Stimulated activated memory B cell treated with anti-CD40 and anti-IgM and Interleukin-4, amounts not matched to agents 10 μg/mL and 1 μg/mL and 100 μg/mL, for 72 hours (primary cell): ENCODE measurements around the gene EXOC3.
A peak's percentile ranks its signal among the peaks of the same experiment; 100 is the strongest.
"Not testable (repeated sequence)": the region's sequence is repeated elsewhere in the genome, so short reads cannot be mapped to it uniquely, and the experiment has no call there.

Experiments
- ATAC-seq: fragments of 150-1000 bp; cut with Tn5 transposase; 2 replicates; pipeline ENCODE4 v1.10.0; 2021
- H3K27ac Mint-ChIP-seq: one replicate; pipeline ENCODE4 v1.8.0; 2022; ENCODE audit warnings: mild to moderate bottlenecking, mixed read lengths
- H3K27me3 Mint-ChIP-seq: one replicate; pipeline ENCODE4 v1.8.0; 2022; ENCODE audit warnings: mixed read lengths
- H3K36me3 Mint-ChIP-seq: one replicate; pipeline ENCODE4 v1.8.0; 2022; ENCODE audit warnings: mixed read lengths
- H3K4me1 Mint-ChIP-seq: one replicate; pipeline ENCODE4 v1.8.0; 2022; ENCODE audit warnings: mixed read lengths
- H3K4me3 Mint-ChIP-seq: one replicate; pipeline ENCODE4 v1.8.0; 2022; ENCODE audit warnings: mild to moderate bottlenecking, moderate library complexity, mixed read lengths
- H3K9me3 Mint-ChIP-seq: one replicate; pipeline ENCODE4 v1.8.0; 2022; ENCODE audit warnings: mixed read lengths

Gene EXOC3

DNA sequence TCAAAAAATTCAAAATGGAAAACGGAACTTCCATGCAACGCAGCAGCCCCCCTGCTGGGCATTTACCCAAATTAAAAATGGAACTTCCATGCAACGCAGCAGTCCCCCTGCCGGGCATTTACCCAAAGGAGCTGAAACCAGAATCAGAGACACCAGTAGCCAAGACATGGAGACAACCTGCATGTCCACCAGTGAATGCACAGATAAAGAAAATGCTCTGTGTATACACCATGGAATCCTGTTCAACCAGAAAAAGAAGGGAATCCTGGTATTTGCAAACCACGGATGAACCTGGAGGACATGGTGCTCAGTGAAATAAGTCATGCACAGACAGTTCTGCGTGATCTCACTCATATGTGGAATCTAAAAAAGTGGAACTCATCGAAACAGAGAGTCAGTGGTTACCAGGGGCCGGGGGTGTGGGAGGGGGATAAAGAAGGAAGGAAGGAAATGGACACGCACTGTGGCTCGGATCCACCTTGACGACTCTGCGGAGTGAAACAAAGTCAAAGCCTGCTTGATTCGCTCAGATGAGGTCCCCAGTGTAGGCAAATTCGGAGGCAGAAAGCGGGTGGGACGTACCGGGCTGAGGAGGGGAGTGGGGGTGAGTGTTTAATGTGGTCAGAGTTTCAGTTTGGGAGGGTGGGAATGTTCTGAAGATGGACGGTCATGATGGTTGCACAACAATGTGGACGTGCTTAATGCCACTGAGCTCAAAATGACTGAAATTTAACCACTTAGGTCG lies 40.2 kb upstream of the EXOC3 start:
- peaks cover 59% of the 10 kb centered on the region for H3K36me3 Mint-ChIP-seq
- H3K4me1 Mint-ChIP-seq = peaks cover 62% of the 10 kb centered on the region
- peak overlapping the region; percentile 50 for H3K4me3 Mint-ChIP-seq
- H3K27ac Mint-ChIP-seq = peak overlapping the region; percentile 99
- H3K9me3 Mint-ChIP-seq = peaks cover 10% of the 10 kb centered on the region
- peaks cover 14% of the 10 kb centered on the region for H3K27me3 Mint-ChIP-seq
- ATAC-seq = peak; percentile 76

DNA sequence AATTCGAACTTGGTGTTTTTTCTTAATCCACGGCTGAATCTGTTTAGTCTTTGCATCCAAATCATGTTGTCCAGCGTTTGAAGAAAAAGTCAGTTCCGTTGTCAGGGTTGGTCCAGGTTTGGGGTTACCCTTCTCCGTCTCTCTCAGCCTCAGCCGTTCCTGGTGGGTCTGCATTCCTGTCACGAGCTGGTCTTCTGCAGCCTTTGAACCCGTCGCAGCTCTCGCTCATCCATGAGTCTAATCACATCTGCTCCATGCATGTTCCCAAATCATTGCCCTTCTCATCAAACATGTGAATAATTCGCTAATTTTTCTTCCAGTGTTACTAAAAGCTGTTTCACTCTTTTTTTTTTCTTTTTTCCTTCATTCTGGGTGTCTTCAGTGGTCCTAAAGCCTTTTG lies 39.0 kb upstream of the EXOC3 start:
- peaks cover 52% of the 10 kb centered on the region for H3K4me1 Mint-ChIP-seq
- ATAC-seq = no peak
- H3K9me3 Mint-ChIP-seq = peaks cover 10% of the 10 kb centered on the region
- peak overlapping the region; percentile 12 for H3K27ac Mint-ChIP-seq
- H3K36me3 Mint-ChIP-seq = peaks cover 49% of the 10 kb centered on the region
- peaks cover 14% of the 10 kb centered on the region for H3K27me3 Mint-ChIP-seq
- peak overlapping the region; percentile 16 for H3K4me3 Mint-ChIP-seq

DNA sequence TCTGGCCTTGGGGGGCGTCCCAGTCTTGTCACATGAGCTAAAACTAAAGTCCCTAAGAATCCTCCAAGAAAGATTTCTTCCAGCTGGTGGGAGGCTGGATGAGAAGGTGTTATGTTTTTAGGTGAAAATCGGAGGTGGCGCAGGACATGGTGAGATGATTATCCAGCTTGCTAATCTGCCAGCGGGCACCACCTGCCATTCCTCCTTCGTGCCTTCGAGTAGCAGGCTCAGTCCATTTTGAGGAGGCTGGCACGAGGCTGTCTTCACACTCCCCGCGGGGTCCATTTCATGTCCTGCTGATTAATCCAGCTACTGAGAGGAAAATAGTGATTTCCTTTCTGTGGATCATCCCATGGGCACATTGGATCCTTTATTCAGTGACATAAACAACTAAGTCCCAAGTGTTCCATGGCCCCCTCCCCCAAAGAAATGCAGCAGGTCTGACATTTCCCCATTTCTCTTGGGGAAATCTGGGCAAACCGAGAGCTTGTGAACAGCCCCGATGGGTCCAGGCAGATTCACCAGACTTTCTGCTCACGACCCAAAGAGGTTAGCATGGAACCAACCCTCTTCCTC lies 38.2 kb upstream of the EXOC3 start:
- peaks cover 14% of the 10 kb centered on the region for H3K27me3 Mint-ChIP-seq

DNA sequence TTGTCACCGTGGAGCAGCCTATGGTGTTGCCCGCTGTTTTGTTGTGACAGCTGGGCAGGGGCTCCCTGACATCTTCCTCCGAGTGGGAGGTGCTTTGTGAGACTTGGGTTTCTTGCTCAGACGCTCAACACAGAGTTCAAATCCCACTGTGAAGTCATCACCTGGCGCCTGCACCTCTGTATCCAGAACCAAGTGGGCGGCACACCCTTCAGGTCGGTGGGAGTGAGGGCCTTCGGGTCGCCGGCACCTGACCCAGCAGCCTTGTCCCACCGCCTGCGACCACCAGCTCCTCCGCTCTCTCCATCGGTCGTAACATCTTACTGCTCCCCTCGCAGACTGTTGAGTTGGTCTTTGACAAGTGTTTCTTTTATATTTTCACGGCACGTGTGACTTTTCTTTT lies 37.6 kb upstream of the EXOC3 start:
- Mint-ChIP-seq H3K4me1 (peaks cover 38% of the 10 kb centered on the region), H3K9me3 (peaks cover 10% of the 10 kb centered on the region), H3K4me3 (no peak overlapping the region), H3K27ac (peak overlapping the region; percentile 39), H3K27me3 (peaks cover 14% of the 10 kb centered on the region), H3K36me3 (peaks cover 46% of the 10 kb centered on the region)
- no peak for ATAC-seq

More for the DNA sequence above, 38.2 kb upstream of the EXOC3 start:
- peaks cover 10% of the 10 kb centered on the region for H3K9me3 Mint-ChIP-seq
- H3K27ac Mint-ChIP-seq = peak overlapping the region; percentile 12
- ATAC-seq = no peak
- H3K4me3 Mint-ChIP-seq = no peak overlapping the region
- peaks cover 45% of the 10 kb centered on the region for H3K4me1 Mint-ChIP-seq
- H3K36me3 Mint-ChIP-seq = peaks cover 46% of the 10 kb centered on the region

DNA sequence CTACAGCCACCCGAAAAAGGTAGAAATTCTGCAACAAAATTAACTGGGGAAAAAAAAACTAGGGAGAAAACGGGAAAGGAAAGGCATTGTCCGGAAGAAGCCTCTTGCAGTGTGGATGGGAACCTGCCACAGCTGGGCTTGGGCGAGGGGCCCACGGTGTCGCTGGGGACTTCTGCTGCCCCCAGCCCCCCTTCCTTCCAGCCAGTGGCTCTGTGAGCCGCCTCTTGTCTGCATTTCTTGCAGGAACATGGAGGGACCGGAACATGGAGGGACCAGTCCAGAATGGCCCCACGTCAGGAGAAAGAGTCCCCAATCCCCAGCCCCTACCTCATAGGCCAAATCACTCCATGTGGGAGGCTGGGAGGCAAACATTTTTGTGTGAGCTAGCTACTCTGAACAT lies 36.9 kb upstream of the EXOC3 start:
- peak overlapping the region; percentile 39 for H3K27ac Mint-ChIP-seq
- H3K4me1 Mint-ChIP-seq = peaks cover 33% of the 10 kb centered on the region
- no peak for ATAC-seq
- H3K36me3 Mint-ChIP-seq = peaks cover 45% of the 10 kb centered on the region
- no peak overlapping the region for H3K4me3 Mint-ChIP-seq
- H3K9me3 Mint-ChIP-seq = peaks cover 10% of the 10 kb centered on the region
- H3K27me3 Mint-ChIP-seq = peaks cover 18% of the 10 kb centered on the region

DNA sequence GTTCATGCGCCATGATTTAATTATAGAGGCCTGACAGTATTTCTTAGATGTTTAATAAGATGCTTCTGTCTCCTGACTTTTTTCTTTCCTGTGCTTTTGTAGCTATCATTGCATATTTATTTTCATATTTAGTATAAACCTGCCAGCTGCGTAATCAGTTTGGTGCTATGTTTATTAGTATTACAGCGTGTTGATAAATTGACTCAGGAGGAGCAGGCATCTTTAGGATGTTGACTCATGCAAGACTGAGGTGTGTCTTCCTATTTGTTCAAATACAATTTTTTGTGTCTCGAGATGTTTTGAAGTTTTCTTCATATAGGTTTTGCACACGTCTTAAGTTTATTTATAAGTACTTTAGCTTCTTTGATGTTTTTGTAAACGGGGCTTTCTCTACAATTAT lies 35.9 kb upstream of the EXOC3 start:
- no peak for ATAC-seq
- peaks cover 23% of the 10 kb centered on the region for H3K27me3 Mint-ChIP-seq
- H3K36me3 Mint-ChIP-seq = peaks cover 42% of the 10 kb centered on the region
- peaks cover 23% of the 10 kb centered on the region for H3K4me1 Mint-ChIP-seq
- H3K4me3 Mint-ChIP-seq = no peak overlapping the region
- H3K9me3 Mint-ChIP-seq = peaks cover 7% of the 10 kb centered on the region
- no peak overlapping the region for H3K27ac Mint-ChIP-seq

DNA sequence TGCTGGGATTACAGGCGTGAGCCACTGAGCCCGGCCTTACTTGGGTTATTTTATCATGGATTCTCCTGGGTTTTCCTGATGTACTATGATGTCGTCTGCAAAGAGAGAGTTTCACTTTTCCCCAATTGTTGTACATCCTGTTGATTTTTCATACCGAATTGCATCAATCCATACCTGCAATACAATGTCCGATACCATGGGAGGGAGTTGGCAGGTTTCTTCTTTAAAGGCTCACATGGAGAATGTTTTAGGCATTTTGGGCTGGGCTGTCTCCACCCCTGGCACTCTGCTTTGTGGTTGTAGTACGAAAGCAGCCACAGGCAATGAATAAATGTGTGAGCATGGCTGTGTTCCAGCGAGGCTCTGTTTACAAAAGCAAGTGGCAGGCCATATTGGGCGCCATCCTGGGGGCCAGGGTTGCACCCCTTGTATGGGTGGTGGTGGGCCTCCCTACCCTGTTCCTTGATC lies 35.1 kb upstream of the EXOC3 start:
- Mint-ChIP-seq H3K9me3 (peaks cover 6% of the 10 kb centered on the region), H3K27me3 (peaks cover 23% of the 10 kb centered on the region), H3K36me3 (peaks cover 42% of the 10 kb centered on the region), H3K27ac (no peak overlapping the region), H3K4me3 (no peak overlapping the region), H3K4me1 (peaks cover 15% of the 10 kb centered on the region)
- ATAC-seq = no peak

DNA sequence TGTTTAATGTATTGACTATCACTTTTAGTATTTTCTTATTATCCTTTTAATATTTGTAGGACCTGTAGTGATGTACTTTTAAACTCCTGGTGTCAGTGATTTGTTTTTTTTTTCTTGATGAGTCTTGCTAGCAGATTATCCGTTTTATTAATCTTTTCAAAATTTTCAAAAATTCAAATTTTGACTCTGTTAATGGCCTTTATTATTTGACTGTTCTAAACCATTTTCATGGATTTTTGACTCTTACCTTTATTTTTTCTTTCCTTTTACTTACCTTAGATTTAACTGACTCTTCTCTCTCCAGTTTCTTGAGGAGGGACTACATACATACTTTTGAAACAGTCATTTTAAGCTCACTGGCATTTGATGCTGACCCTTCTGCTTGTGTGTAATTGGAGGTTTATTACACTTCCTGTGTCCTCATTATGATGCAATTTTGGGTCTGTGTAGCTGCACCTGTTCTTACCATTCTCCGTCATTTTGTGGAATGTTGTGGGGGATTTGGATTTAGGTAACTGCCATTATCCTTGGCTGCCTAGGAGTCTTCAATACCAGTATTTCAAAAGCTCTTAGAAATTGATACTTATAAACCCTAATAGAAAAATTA lies 32.0 kb upstream of the EXOC3 start:
- H3K27me3 Mint-ChIP-seq = peaks cover 15% of the 10 kb centered on the region
- no peak overlapping the region for H3K4me3 Mint-ChIP-seq
- no peak for ATAC-seq
- no peak overlapping the region for H3K27ac Mint-ChIP-seq
- peaks cover 32% of the 10 kb centered on the region for H3K36me3 Mint-ChIP-seq
- H3K9me3 Mint-ChIP-seq = no peaks in the 10 kb centered on the region
- no peaks in the 10 kb centered on the region for H3K4me1 Mint-ChIP-seq

DNA sequence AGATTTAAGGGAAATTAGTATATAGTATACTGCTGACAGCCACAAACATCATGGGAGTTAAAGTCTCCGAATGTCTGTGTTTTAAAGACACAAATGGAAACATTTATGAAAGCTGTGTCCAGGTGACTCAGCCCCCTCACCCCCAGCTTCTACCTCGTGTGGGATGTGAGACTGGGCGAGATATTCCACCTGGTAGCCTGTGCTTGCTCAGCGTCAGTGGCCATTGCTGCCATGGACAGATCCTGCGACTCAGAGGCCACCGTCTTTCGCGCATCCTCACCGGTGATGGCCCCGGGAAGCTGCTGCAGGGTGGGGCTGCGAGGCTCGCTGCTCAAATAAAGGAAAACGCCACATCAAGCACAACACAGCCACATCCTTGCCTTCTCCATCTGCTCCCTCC lies 31.2 kb upstream of the EXOC3 start:
- Mint-ChIP-seq H3K36me3 (peaks cover 29% of the 10 kb centered on the region), H3K4me3 (no peak overlapping the region), H3K9me3 (no peaks in the 10 kb centered on the region), H3K27me3 (peaks cover 9% of the 10 kb centered on the region), H3K4me1 (no peaks in the 10 kb centered on the region), H3K27ac (no peak overlapping the region)
- no peak for ATAC-seq

DNA sequence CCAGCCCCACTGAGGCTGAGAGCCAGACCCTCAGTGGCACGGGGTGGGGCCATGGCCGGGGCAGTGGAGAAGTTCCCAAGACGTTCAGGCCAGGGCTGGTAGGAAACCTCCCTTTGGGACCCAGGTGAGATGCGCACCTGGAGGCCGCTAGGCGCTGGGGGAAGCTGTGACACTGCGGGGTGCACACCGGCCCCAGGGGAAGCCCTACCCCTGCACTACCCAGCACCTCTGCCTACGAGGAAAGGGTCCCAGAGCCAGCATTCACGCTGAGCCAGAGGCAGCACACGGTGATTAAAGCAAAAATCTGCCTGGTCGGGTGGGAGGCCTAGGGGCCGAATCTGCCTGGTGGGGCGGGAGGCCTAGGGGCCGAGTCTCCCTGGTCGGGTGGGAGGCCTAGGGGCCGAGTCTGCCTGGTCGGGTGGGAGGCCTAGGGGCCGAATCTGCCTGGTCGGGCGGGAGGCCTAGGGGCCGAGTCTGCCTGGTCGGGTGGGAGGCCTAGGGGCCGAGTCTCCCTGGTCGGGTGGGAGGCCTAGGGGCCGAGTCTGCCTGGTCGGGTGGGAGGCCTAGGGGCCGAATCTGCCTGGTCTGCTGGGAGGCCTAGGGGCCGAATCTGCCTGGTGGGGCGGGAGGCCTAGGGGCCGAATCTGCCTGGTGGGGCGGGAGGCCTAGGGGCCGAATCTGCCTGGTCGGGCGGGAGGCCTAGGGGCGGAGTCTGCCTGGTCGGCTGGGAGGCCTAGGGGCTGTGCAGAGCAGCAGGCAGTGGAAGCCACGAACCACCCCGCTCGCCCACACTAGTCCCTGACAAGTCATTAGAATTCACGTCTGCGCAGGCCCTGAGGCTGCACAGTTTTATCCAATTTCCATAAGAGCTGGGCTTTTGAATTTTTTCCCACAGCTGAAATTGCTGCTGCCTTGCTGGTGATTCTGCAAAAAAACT lies 27.7 kb upstream of the EXOC3 start:
- not testable (repeated sequence) for H3K4me1 Mint-ChIP-seq, H3K4me3 Mint-ChIP-seq, H3K9me3 Mint-ChIP-seq, H3K27me3 Mint-ChIP-seq, ATAC-seq
- peak overlapping the region; percentile 23 for H3K27ac Mint-ChIP-seq
- peaks cover 45% of the 10 kb centered on the region for H3K36me3 Mint-ChIP-seq

DNA sequence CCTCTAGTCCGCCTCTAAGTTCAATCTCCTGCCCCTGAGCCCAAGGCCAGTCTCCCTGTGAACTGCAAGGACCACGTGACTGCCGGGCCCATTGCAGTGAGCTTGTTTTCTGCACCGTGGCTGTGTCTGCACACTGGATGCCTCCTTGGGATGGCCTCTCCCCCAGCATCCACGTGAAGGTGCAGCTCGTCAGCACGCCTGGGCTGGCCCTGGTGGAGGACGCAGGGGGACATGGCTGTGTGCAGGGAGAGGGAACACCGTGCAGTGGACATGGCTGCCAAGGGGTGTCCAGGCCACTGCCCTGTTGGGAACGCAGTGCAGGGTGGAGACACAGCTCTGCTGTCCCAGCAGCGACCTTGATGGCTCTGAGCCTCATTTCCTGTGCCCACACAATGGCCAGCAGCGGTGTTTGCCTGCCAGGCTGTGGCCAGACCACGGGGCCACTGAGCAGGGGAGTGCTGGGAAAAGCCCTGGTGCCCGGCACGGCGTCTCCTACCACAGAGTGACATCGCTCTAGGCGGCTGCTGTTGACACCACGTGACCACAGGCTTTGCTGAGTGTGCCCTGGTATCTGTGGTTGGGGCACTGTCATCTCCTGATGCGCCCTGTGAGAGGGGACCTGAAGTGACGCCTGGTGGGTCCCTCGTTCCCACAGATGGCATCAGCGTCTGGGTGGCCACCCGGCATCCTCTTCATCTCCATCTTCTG lies 26.9 kb upstream of the EXOC3 start:
- Mint-ChIP-seq H3K27ac (no peak overlapping the region), H3K36me3 (peaks cover 46% of the 10 kb centered on the region), H3K9me3 (no peaks in the 10 kb centered on the region), H3K4me1 (no peaks in the 10 kb centered on the region), H3K27me3 (peaks cover 4% of the 10 kb centered on the region), H3K4me3 (no peak overlapping the region)
- peak; percentile 22 for ATAC-seq

DNA sequence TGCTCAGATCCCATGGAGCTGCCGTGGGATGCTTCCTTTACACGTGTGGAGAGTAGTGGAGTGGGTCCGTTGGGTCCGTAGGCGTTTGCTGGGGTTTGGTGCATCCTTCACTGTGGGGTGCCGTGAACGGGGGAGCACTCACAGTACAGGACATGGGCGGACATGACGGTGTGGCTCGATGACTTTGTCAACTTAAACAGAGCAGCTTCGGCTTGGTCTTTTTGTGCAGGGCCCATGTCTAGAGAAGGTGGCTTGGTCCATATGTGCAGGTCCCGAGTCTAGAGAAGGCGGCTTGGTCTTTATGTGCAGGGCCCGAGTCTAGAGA lies 26.4 kb upstream of the EXOC3 start:
- Mint-ChIP-seq H3K9me3 (no peaks in the 10 kb centered on the region), H3K27ac (no peak overlapping the region), H3K4me1 (no peaks in the 10 kb centered on the region), H3K36me3 (peaks cover 44% of the 10 kb centered on the region), H3K4me3 (no peak overlapping the region), H3K27me3 (no peaks in the 10 kb centered on the region)
- no peak for ATAC-seq

DNA sequence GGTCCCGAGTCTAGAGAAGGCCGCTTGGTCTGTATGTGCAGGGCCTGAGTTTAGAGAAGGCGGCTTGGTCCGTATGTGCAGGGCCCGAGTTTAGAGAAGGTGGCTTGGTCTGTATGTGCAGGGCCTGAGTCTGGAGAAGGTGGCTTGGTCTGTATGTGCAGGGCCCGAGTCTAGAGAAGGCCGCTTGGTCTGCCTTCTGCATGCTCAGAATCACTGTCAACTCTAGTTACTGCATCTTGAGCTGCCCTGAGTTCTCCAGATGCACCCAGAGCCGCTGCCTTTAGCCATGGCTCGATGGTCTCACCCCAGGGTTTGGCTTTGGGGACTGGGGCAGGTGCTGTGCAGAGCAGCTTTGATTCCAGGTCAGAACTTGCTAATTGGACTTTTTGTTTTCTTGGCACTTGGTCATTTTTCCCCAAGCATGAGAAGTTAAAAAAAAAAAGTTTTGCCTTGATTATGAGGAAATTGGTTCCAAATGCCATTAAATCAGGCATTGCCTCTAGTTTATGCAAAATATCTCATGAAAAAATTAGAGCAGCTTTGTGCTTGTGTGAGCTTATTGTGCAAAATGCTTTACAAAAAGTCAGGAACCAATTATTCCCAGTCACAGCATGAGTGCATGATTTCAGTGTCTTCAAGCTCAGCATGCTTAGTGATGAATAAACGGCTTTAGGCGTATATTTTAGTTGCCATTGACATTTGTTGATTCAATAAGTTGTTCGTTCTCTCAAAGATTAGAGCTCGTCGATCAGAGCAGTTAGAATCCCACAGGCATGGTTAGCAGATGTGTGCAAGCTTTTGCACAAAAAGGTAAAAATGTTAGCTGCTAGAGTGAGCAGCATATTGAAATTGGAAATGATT lies 25.4 kb upstream of the EXOC3 start:
- H3K9me3 Mint-ChIP-seq = no peaks in the 10 kb centered on the region
- no peaks in the 10 kb centered on the region for H3K27me3 Mint-ChIP-seq
- H3K4me3 Mint-ChIP-seq = no peak overlapping the region
- H3K27ac Mint-ChIP-seq = no peak overlapping the region
- peaks cover 42% of the 10 kb centered on the region for H3K36me3 Mint-ChIP-seq
- no peaks in the 10 kb centered on the region for H3K4me1 Mint-ChIP-seq
- ATAC-seq = no peak
